GM18511 (cell line): ENCODE results near the gene KRTAP5-5.
"Not testable (repeated sequence)": the region's sequence is repeated elsewhere in the genome, so short reads cannot be mapped to it uniquely, and the experiment has no call there.

Experiments
- ATAC-seq: cut with Tn5 transposase; IDR thresholded peaks from one replicate; pipeline ENCODE4 v1.9.1; 2021; ENCODE audit warnings: mild to moderate bottlenecking, moderate library complexity; ENCODE audit not compliant: unreplicated experiment

The KRTAP5-5 gene

DNA sequence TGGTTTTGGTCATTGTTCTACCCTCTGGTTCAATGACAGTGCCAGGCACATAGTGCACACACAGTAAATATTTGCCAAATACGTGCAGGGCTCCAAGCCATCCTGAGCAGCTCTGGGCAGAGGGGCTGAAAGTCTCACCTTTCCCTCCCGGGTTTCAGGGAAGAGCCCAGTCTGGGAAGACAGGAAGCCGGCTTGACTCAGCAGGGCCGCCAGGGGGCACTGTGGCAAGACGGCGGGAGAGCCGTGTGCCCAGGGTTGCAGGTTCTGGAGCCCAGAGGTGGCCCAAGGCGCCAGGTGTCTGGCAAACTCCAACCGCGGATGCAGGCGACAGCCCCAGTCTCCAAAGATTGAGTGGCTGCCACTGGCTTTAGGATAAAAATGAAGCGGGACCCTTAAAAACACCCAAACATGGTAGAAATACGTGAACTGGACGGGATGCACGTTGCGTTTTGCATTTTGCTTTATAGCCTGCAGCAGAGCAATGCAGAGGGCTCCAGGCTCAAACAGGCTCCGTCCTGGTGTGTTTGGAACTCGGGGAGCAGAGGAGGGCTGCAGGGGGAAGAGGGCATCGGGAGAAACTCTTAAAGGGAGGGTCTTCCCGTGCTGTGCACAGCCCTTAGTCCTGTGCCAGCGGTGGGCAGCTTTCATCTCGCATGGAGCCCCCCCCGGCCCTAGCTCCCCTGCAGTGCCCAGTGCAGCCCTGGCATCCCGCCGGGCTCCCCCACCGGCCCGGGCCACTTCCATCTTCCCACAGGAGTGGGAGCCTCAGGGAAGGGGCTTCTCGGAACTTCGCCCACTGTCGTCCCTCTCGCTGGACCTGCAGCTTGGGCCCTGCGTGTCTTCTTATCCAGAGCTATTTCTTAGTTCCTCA is 10.7 kb downstream of the KRTAP5-5 start:
- no peak for ATAC-seq

DNA sequence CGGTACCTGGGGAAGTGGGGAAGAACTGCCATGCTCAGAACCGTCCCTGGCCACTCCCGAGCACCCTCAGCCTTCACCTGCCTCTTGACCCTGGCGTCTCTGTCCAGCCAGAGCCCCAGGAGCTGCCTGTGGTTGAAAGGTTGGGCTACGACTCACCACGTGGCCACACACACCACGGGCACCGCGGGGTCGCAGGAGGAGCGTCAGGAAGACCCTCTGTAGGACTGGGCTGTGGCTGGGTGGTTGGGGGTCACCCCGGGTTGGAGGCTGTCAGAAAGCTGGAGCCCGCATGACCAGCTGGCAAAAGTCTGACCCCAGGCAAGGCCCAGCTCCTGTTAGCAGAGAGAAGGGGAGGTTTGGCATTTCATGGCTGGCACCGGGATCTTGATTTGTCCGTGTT is 11.5 kb downstream of the KRTAP5-5 start:
- no peak for ATAC-seq

DNA sequence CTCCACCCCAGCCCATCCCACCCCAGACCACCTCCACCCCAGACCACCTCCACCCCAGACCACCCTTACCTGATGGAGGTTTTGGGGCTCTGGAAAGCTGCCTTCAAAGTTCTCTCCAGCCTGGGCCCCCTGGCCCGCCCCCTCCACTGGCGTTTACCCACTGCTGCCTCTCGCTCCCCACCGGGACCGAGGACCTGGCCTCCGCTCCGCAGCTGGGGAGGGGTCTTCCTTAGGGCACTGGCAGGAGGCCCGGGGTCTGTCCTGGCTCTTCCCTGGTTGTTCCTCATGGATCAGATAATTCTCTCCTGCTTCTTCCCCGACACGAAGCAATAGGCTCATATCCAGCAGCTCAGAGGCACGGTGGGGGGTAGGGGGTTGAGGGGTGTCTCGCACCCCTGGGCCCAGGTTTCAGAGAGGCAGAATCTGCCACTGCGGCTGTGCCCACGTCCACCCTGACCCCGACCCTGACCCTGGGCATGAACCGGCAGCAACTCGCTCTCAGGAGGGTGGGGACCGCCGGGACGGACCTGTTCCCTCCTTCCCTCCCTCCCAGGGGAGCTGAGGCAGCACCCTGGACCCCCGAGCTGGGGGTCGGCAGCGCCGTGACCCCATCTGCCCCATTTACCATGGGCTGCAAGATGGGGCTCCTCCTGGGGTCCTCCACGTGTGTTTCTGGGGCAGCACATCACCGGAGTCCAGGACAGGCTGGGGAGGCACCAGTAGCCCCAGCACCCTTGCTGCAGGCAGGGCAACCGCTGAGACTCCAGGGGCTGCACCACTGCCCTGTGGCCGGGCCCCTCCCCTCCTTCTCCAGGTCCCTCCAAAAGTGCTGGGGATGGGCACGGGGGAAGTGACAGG is 12.9 kb downstream of the KRTAP5-5 start:
- no peak for ATAC-seq

DNA sequence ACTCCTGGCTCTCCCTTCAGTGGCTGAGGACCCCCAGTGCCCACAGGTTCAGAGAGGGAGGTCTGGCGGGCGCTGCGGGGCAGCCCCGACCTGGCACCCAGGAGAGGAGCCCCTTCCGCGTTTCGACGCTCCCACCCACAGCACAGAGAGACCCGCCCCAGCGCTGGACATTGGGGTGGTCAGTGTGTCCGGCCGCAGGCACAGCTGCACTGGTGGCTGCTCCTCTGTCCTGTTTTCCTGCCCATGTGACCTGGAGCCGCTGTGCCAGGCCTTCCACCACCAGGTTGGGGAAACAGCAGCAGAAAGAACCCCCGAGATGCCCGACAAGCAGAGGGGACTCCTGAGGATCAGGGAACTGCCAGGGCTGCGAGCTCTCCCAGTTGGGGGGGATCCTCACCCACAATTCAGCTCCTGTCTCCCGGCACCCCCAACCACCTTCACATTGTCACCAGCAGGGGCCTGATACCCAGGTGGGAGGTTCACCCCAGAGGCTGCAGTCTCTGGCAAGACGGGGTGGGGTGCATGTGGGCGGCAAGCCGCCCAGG is 13.6 kb downstream of the KRTAP5-5 start:
- ATAC-seq, result no peak

DNA sequence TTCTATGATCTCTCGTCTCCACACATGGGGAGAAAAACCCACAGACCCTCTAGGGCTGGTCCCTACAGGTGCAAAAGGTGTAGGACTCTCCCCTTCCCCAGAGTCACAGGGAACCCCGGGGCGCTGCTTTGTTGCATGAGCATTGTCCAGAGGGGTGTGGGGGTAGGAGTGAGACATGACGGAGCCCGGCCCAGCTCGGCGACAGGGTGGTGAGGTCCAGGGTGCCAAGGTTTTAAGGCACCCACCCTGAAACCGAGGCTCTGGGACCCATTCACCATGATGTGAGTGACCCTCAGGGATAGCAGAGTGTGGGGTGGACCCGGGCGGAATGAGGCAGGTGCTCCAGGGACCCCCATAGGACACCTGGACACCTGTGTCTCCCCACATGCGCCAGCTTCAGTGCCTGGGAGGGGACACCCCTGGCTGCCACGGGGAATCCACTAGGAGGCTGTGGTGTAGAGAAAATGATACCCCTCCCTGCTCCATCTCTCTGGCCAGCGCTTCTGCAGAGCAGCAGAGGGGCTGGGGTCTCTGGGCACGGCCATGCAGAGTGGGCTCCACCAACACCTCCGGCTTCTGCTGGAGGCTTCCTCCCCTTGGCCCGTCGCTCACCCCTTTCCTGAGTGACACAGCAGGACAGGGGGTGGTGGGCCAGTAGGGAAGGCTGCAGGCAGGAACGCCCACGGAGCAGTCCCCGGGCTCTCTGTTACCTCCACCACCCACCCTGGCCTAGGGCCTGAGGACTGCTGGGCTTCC is 15.2 kb downstream of the KRTAP5-5 start:
- no peak for ATAC-seq

DNA sequence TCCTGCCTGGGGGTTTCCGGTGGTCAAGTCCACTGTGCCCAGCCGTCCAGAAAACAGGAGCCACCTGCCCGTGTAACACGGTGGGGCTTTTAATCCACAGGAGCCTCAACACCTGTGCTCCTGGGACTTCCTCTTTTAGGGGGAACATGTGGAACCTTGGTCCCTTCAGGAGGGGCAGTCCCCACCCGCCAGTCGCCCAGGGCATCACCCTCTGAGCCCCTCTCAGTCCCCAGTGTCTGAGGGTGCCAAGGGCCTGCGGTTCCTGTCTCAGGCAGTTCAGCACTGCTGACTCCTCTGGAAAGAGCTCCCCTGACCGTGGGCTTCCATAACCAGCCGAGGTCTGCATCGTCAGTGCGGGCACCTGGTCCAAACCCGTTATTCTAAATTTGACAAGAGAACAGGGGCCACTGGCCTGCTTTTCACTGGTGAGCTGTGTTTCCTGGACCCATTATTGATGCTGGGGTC is 15.8 kb downstream of the KRTAP5-5 start:
- ATAC-seq, result no peak

DNA sequence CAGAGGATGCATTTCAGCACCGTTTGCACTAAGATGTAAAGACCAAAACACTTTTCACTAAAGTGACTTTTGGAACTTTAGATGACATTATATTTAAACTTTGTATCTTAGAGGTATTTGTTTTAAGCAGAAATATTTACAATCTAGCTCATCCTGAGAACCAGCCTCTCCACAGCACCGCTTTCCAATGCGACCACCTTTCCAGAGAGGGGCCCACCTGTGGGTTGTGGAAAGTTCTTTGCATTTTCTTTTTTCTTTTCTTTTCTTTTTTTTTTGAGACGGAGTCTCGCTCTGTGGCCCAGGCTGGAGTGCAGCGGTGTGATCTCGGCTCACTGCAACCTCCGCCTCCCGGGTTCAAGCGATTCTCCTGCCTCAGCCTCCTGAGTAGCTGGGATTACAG is 17.0 kb downstream of the KRTAP5-5 start:
- not testable (repeated sequence) for ATAC-seq

DNA sequence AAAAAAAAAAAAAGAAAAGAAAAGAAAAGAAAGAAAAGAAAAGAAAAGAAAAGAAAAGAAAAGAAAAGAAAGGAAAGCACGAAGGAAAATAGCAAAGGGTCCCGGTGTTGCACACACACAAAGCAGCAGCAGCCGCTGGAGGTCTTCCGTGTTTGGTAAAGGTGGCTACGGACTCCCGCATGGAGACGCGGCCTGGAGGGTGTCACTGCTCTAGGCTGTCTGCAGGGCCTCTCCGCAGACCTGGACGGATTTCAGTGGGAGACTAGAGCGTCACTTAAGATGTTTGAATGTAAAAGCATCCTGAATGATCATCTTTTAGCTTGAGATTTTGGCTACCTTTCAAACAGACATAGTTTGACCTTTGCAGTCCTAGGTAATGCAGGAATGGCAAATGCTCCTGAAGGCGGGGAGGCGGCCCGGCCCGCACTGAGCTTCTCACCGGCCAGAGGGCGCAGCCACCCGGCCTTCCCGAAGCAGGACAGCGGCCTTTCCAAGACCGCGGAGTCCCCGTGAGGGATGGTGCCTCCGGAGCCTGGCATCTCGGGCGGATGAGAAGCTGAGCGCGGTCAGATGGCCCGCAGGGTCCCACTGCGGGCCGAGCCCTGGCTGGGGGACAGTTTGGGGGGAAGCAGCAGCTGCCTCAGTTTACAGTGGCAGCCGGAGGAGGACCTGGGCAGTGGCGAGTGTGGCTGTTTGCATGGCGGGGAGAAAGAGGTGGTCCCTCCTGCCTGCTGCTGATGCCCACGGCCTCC is 18.5 kb downstream of the KRTAP5-5 start:
- ATAC-seq, result no peak

DNA sequence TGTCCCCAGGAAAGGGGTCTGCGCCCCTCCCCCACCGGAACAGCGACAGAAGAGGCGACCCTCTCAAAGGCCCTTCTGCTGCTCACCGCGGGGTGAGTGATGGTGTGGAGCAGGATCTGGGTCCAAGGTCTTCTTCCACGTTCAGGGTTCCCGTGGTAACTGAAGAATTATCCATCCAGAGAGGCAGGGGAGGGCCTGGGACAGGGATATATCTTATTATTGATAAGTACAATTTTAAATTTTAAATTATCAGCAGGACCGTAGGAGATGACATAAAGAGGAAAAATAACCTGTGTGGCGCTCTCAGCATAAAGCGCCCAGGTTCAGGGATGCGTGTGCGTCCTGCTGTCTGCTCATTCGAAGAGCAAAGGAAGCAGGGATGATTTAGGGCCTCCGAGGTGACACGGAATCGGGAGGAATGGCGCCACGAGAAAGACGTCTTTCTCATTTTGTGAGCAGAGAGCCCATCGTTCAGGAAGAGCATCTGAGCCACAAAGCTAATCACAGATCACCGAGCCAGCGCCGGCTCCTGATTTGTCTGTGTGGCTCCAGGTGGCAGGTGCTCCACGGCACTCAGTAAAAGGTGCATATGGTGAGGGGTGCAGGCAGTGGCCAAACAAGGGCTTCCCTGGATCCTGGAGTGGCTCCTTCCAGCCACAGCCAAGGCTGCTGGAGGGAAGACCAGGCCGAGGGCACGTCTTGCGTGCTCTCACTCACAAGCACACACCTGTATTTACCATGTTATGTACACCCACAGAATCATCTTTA is 19.3 kb downstream of the KRTAP5-5 start:
- no peak for ATAC-seq

DNA sequence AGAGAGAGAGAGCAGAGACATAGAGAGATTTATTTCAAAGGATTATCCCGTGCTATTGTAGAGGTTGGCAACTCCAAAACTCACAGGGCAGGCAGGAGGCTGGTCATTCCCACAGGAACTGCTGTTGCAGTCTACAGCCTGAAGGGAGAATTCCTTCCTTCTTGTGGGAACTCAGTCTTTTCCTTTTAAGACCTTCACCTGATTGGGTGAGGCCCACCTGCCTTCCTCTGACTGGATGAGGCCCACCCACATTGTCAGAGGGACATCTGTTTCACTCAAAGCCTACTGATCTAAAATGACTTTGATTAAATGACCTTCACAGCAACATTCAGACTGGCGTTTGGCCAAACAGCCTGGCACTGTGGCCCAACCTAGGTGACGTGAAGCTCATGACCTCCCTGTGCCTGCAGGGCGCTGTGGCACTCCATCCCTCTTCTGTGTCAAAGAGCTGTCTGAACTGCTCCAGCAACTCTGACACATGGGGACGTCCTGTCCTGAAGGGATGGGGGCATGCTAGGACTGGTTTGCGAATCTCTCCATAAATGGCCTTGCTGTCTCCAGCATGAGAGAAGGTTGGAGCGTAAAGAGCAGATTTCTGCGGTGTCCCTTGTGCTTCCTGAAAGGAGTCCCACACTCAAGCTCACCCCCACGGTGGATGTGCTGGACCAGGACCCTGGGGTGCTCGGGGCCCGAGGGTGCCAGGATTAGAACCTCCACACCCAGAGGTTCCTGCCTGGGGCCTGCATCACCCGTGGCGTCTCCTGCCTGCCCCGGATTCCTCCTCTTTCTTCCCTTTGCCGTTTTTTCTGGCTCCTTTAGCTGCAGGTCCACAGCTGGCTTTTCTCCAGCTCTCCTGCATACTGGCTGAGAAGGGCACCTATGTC is 20.7 kb downstream of the KRTAP5-5 start:
- ATAC-seq, result no peak

DNA sequence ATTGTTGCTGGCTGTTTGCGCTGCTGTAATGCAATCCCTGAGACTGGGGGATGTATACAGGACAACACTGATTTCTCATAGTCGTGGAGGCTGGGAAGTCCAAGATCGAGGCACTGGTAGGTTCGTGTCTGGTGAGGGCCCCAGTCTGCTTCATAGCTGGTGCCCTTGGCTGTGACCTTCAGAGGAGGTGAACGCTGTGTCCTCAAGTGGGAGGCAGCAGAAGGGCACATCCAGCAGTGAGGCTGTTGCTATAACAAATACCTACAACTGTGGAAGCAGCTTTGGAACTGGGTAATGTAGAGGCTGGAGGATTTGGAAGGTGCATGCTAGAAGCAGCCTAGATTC is 21.3 kb downstream of the KRTAP5-5 start:
- ATAC-seq, result no peak

DNA sequence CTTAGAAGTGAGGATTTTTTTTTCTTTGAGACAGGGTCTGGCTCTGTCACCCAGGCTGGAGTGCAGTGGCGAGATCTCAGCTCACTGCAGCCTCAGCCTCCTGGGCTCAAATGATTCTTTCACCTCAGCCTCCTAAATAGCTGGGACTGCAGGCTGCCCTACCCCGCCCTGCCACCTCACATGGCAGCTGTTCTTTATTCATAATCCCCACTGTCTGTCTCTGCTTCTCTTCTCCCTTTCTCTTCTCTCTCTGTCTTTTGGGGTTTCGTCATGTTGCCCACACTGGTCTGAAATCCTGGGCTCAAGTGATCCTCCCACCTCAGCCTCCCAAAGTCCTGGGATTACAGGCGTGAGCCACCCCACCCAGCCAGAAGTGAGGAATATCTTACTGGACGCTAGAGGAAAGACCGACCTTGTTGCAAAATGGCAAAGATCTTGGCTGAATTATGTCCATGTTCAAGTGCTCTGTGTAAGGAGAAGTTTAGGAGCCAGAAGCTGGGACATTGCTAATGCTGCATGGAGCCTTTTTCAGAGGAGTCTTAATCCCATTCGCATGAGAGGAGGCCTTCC is 21.9 kb downstream of the KRTAP5-5 start:
- ATAC-seq, result no peak

DNA sequence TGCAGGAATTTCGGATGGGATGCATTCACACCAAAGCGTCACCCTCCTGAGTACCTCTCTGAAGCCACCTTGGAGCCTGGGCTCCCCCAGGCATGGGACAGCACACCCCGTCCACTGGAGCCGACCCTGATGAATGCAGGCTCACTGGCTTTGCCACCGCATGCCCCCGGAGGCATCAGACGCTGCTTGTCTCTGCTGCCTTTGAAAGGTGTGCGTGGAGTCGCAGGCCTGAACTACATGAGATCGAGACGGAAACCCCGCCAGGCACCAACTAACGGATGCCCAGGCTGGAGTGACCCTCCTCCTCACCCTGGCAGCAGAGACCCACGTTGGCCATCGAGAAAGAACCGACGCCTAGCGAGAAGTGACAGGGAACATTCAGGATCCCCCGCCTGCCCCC is 22.5 kb downstream of the KRTAP5-5 start:
- ATAC-seq, result no peak

DNA sequence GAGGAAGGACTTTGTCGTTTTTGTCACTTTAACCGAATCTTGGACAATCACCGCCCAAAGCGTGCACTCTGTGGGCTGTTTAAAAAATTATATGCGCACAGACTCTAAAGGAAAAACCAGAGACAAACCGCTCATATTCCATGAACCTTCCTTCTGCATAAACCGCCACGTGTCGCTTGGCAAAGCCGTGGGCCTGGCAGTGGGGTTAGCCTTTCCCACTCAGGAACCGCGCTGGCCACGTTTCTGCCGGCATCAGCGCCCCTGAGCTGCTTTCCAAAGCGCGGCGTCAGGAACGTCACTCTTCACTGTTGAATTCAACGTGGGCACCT is 22.8 kb downstream of the KRTAP5-5 start:
- no peak for ATAC-seq

DNA sequence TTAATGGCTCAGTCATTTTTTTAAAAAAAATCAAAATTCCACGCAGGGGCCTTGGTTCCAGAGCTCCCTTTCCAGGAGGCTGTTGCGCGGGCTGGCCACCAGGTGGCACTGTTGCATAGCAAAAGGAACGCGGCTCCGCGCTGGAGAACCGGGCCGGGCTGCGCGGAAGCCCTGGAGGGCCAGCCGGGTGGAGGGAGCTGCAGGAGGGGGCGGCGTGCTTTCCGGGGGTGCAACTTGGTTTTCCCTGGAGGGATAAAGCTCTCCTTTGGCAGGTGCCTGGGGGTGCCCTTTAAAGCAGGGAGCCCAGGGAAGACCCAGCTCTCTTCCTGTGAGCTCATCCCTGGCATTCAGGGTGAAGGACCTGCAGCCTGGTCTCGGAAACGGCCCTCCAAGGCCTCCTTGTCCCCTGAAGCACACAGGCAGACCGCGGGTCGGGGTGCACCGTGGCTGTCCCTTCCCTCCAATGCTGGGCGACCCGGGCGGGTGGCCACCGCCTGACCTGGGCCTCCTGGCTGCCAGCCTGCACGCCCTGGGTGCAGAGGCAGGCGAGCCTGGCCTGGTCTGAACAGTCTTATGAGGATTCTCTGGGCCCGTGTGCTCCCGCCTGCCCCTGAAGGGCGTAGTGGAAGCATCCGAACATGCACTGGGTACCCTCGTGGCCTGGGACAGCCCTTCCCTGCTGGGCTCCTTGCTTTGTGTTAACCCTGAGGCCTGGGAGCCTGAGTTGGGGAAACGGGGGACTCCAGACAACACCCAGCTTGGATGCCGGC is 23.4 kb downstream of the KRTAP5-5 start:
- no peak for ATAC-seq

DNA sequence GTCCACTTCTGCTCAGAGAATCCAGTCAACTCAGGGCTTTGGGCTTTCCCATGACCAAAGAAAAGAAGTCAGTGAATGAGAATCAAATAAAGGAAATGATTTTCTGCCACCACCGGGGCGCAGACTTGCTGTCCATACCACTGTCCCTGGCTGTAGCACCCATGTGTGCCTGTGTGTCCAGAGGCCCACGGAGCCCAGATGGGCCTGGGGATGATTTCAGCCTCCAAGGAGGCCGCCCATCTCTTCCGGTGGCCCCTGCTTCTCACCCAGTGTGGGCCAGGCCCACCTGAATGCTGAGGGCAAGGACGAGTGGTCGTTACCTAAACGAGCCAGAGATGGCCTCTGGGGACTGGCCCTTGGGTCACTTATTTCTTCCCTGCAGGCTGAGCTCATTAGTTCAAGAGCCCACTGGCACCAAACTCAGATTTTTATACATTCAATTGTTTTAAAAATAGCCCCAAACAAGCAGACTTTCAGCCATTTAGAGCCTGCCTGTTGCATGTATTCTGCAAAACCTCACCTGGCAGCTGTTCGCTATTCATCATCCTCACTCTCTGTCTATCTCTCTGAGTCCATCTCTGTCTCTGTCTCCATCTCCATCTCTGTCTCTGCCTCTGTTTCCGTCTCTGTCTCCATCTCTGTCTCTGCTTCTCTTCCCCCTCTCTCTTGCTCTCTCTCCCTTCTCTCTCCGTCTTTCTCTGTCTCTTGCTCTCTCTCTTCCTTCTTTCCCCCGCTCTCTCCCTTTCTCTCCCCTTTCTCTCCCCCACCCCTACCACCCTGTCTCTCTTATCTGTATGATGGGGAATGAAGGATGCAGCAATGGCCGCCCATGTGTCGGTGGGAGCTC is 24.2 kb downstream of the KRTAP5-5 start:
- ATAC-seq, result no peak
